WTC11 (cell line): Measurements from ENCODE around the gene EDIL3. TPM values are rescaled to one million over a fixed set of nuclear protein-coding genes. Genes with fewer than 3 reads are reported as not detected.

Experiments used
- ATAC-seq: fragments of 200-7000 bp; cut with Tn5 transposase; 2 replicates; pipeline ENCODE4 v1.10.0; 2021; ENCODE audit warnings: mild to moderate bottlenecking, moderate library complexity
- CTCF ChIA-PET: fragments of 300-600 bp; sonication (Branson Sonifier 250); formaldehyde crosslinking; loops from one replicate; lab custom pipeline; 2021; ENCODE audit warnings: antibody characterized with exemption; lab: Charles Lee
- POLR2A ChIA-PET: fragments of 350-600 bp; sonication (Branson Sonifier 250); formaldehyde crosslinking; loops from one replicate; lab custom pipeline; 2021; ENCODE audit warnings: antibody characterized with exemption; lab: Charles Lee
- DNase-seq: peaks from one replicate; pipeline ENCODE4 v3.0.0; 2021; ENCODE audit warnings: low spot score
- H3K27ac Mint-ChIP-seq: 2 replicates; pipeline ENCODE4 v1.8.0; 2021; ENCODE audit warnings: mixed read lengths
- H3K27me3 Mint-ChIP-seq: 2 replicates; pipeline ENCODE4 v1.8.0; 2021; ENCODE audit warnings: low read depth, mild to moderate bottlenecking, moderate library complexity, mixed read lengths
- H3K36me3 Mint-ChIP-seq: 2 replicates; pipeline ENCODE4 v1.8.0; 2021; ENCODE audit warnings: mixed read lengths
- H3K4me1 Mint-ChIP-seq: 2 replicates; pipeline ENCODE4 v1.8.0; 2022; ENCODE audit warnings: mixed read lengths
- H3K4me3 Mint-ChIP-seq: 2 replicates; pipeline ENCODE4 v1.8.0; 2021; ENCODE audit warnings: mild to moderate bottlenecking, moderate library complexity, mixed read lengths
- H3K9me3 Mint-ChIP-seq: 2 replicates; pipeline ENCODE4 v1.8.0; 2021; ENCODE audit warnings: mixed read lengths
- EMX1 ChIP-seq: fragments of 250-450 bp; sonication (Bioruptor Pico); IDR thresholded peaks from 2 replicates; pipeline ENCODE4 v1.8.0; 2021; ENCODE audit warnings: mild to moderate bottlenecking
- FOXJ3 ChIP-seq: sonication (generic); formaldehyde crosslinking; IDR thresholded peaks from 2 replicates; pipeline ENCODE4 v1.9.0; 2021; ENCODE audit warnings: missing genetic modification reagents, mild to moderate bottlenecking, borderline replicate concordance
- FOXP1 ChIP-seq: sonication (generic); formaldehyde crosslinking; IDR thresholded peaks from 2 replicates; pipeline ENCODE4 v1.8.0; 2022; ENCODE audit warnings: missing genetic modification reagents, mild to moderate bottlenecking, moderate library complexity, borderline replicate concordance
- GTF2I ChIP-seq: fragments of 250-450 bp; sonication (Bioruptor Pico); conservative IDR thresholded peaks from 2 replicates; pipeline ENCODE4 v1.4.0; 2021; ENCODE audit warnings: mild to moderate bottlenecking
- IRF2 ChIP-seq: sonication (generic); formaldehyde crosslinking; IDR thresholded peaks from 2 replicates; pipeline ENCODE4 v1.8.0; 2022; ENCODE audit warnings: low read depth, missing genetic modification reagents, borderline replicate concordance
- JAZF1 ChIP-seq: fragments of 250-450 bp; sonication (Bioruptor Pico); IDR thresholded peaks from 2 replicates; pipeline ENCODE4 v1.9.0; 2021; ENCODE audit warnings: moderate library complexity, mild to moderate bottlenecking, inconsistent platforms
- JUN ChIP-seq: sonication (generic); formaldehyde crosslinking; IDR thresholded peaks from 2 replicates; pipeline ENCODE4 v1.8.0; 2023; ENCODE audit warnings: mild to moderate bottlenecking, missing genetic modification reagents
- NR2C2 ChIP-seq: sonication (generic); formaldehyde crosslinking; IDR thresholded peaks from 2 replicates; pipeline ENCODE4 v1.8.0; 2022; ENCODE audit warnings: mild to moderate bottlenecking, missing genetic modification reagents
- PRRX2 ChIP-seq: fragments of 250-450 bp; sonication (Bioruptor Pico); IDR thresholded peaks from 2 replicates; pipeline ENCODE4 v1.8.0; 2021; ENCODE audit warnings: mild to moderate bottlenecking
- RORB ChIP-seq: fragments of 250-450 bp; sonication (Bioruptor Pico); IDR thresholded peaks from 2 replicates; pipeline ENCODE4 v1.9.0; 2021; ENCODE audit warnings: mild to moderate bottlenecking
- SOX15 ChIP-seq: fragments of 250-450 bp; sonication (Bioruptor Pico); IDR thresholded peaks from 2 replicates; pipeline ENCODE4 v1.9.0; 2021; ENCODE audit warnings: mild to moderate bottlenecking
- ZNF121 ChIP-seq: sonication (generic); formaldehyde crosslinking; IDR thresholded peaks from 2 replicates; pipeline ENCODE4 v1.8.0; 2023; ENCODE audit warnings: missing genetic modification reagents
- ZNF219 ChIP-seq: sonication (generic); formaldehyde crosslinking; IDR thresholded peaks from 2 replicates; pipeline ENCODE4 v1.8.0; 2023; ENCODE audit warnings: missing genetic modification reagents, mild to moderate bottlenecking, borderline replicate concordance
- ZNF423 ChIP-seq: fragments of 250-450 bp; sonication (Bioruptor Pico); IDR thresholded peaks from 2 replicates; pipeline ENCODE4 v2.1.2; 2022; ENCODE audit warnings: mild to moderate bottlenecking, moderate library complexity
- total RNA-seq: library from RNA; stranded (reverse); gene quantifications from 3 replicates; pipeline ENCODE4 v1.2.3, GENCODE V29; 2021
- TF ChIP-seq, protein P1 (sequence below): sonication (generic); formaldehyde crosslinking; IDR thresholded peaks from 2 replicates; pipeline ENCODE4 v1.8.1; 2023; ENCODE audit warnings: mild to moderate bottlenecking, missing genetic modification reagents
- TF ChIP-seq, protein P2 (sequence below): fragments of 250-450 bp; sonication (Bioruptor Pico); IDR thresholded peaks from 2 replicates; pipeline ENCODE4 v1.9.0; 2021; ENCODE audit warnings: mild to moderate bottlenecking
- TF ChIP-seq, protein P3 (sequence below): sonication (generic); formaldehyde crosslinking; IDR thresholded peaks from 2 replicates; pipeline ENCODE4 v1.8.0; 2022; ENCODE audit warnings: mild to moderate bottlenecking, missing genetic modification reagents
- TF ChIP-seq, protein P4 (sequence below): sonication (generic); formaldehyde crosslinking; IDR thresholded peaks from 2 replicates; pipeline ENCODE4 v1.8.1; 2023; ENCODE audit warnings: mild to moderate bottlenecking, moderate library complexity, missing genetic modification reagents
- TF ChIP-seq, protein P5 (sequence below): sonication (generic); formaldehyde crosslinking; IDR thresholded peaks from 2 replicates; pipeline ENCODE4 v1.8.0; 2023; ENCODE audit warnings: mild to moderate bottlenecking, missing genetic modification reagents
- TF ChIP-seq, protein P6 (sequence below): sonication (generic); formaldehyde crosslinking; IDR thresholded peaks from 2 replicates; pipeline ENCODE4 v1.8.1; 2023; ENCODE audit warnings: mild to moderate bottlenecking, missing genetic modification reagents
- TF ChIP-seq, protein P7 (sequence below): sonication (generic); formaldehyde crosslinking; IDR thresholded peaks from 2 replicates; pipeline ENCODE4 v1.8.0; 2023; ENCODE audit warnings: missing genetic modification reagents

EDIL3 gene
- total RNA-seq, 1 experiment from 2014 or later, result 48.3 TPM

DNA sequence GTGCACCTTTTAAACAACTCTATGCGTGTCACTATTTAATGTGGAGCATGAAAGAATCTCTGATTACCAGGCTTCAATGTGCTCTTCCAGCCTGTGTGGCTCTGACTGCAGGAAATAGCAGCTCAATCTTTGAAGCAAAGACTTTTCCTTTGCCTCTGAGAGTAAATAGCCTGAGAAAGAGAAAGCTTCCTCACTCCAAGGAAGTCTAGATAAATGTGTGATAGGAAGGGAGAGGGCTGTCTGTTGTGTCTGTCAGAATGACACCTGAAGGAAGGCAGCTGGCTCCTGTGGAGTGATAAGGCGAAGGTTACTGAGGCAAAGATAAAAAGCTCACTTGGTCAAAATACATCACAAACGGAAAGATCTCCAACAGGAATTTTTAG is 458.7 kb downstream of the EDIL3 start:
- H3K4me3 Mint-ChIP-seq, result no peak overlapping the region
- H3K4me1 Mint-ChIP-seq, result peaks cover 19% of the 10 kb centered on the region
- H3K9me3 Mint-ChIP-seq, result peaks cover 7% of the 10 kb centered on the region
- no peaks in the 10 kb centered on the region for H3K36me3 Mint-ChIP-seq
- ATAC-seq (no peak; the same call in 1 of the 2 replicates), DNase-seq (no peak)
- POLR2A ChIA-PET, result interaction anchor here (0.7 kb wide), 1 partner anchor 452 kb away, joined by 4 read pairs; no protein-coding TSS in a partner anchor
- no peaks in the 10 kb centered on the region for H3K27me3 Mint-ChIP-seq
- H3K27ac Mint-ChIP-seq, result peak overlapping the region; percentile 56; the same call in 1 of the 2 replicates
- CTCF ChIA-PET, result interaction anchor here (2.0 to 2.3 kb wide), 2 partner anchors 11 to 204 kb away, joined by 9 to 16 read pairs; partner anchors contain the start of gene HAPLN1
- TF ChIP-seq, protein P1, sequence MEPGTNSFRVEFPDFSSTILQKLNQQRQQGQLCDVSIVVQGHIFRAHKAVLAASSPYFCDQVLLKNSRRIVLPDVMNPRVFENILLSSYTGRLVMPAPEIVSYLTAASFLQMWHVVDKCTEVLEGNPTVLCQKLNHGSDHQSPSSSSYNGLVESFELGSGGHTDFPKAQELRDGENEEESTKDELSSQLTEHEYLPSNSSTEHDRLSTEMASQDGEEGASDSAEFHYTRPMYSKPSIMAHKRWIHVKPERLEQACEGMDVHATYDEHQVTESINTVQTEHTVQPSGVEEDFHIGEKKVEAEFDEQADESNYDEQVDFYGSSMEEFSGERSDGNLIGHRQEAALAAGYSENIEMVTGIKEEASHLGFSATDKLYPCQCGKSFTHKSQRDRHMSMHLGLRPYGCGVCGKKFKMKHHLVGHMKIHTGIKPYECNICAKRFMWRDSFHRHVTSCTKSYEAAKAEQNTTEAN (CRISPR knock-in tag), result no peak
- TF ChIP-seq, protein P2, sequence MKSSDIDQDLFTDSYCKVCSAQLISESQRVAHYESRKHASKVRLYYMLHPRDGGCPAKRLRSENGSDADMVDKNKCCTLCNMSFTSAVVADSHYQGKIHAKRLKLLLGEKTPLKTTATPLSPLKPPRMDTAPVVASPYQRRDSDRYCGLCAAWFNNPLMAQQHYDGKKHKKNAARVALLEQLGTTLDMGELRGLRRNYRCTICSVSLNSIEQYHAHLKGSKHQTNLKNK, result no peak
- TF ChIP-seq EMX1 (no peak), ZNF219 (no peak), RORB (no peak), JUN (CRISPR knock-in tag) (no peak), FOXJ3 (no peak), ZNF121 (CRISPR knock-in tag) (no peak), IRF2 (no peak), FOXP1 (no peak), SOX15 (no peak), GTF2I (CRISPR knock-in tag) (no peak), NR2C2 (no peak)
- TF ChIP-seq, protein P3, sequence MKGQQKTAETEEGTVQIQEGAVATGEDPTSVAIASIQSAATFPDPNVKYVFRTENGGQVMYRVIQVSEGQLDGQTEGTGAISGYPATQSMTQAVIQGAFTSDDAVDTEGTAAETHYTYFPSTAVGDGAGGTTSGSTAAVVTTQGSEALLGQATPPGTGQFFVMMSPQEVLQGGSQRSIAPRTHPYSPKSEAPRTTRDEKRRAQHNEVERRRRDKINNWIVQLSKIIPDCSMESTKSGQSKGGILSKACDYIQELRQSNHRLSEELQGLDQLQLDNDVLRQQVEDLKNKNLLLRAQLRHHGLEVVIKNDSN (CRISPR knock-in tag), result no peak
- TF ChIP-seq, protein P4, sequence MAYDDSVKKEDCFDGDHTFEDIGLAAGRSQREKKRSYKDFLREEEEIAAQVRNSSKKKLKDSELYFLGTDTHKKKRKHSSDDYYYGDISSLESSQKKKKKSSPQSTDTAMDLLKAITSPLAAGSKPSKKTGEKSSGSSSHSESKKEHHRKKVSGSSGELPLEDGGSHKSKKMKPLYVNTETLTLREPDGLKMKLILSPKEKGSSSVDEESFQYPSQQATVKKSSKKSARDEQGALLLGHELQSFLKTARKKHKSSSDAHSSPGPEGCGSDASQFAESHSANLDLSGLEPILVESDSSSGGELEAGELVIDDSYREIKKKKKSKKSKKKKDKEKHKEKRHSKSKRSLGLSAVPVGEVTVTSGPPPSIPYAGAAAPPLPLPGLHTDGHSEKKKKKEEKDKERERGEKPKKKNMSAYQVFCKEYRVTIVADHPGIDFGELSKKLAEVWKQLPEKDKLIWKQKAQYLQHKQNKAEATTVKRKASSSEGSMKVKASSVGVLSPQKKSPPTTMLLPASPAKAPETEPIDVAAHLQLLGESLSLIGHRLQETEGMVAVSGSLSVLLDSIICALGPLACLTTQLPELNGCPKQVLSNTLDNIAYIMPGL (CRISPR knock-in tag), result no peak
- TF ChIP-seq, protein P5, sequence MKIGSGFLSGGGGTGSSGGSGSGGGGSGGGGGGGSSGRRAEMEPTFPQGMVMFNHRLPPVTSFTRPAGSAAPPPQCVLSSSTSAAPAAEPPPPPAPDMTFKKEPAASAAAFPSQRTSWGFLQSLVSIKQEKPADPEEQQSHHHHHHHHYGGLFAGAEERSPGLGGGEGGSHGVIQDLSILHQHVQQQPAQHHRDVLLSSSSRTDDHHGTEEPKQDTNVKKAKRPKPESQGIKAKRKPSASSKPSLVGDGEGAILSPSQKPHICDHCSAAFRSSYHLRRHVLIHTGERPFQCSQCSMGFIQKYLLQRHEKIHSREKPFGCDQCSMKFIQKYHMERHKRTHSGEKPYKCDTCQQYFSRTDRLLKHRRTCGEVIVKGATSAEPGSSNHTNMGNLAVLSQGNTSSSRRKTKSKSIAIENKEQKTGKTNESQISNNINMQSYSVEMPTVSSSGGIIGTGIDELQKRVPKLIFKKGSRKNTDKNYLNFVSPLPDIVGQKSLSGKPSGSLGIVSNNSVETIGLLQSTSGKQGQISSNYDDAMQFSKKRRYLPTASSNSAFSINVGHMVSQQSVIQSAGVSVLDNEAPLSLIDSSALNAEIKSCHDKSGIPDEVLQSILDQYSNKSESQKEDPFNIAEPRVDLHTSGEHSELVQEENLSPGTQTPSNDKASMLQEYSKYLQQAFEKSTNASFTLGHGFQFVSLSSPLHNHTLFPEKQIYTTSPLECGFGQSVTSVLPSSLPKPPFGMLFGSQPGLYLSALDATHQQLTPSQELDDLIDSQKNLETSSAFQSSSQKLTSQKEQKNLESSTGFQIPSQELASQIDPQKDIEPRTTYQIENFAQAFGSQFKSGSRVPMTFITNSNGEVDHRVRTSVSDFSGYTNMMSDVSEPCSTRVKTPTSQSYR, result no peak
- TF ChIP-seq, protein P6, sequence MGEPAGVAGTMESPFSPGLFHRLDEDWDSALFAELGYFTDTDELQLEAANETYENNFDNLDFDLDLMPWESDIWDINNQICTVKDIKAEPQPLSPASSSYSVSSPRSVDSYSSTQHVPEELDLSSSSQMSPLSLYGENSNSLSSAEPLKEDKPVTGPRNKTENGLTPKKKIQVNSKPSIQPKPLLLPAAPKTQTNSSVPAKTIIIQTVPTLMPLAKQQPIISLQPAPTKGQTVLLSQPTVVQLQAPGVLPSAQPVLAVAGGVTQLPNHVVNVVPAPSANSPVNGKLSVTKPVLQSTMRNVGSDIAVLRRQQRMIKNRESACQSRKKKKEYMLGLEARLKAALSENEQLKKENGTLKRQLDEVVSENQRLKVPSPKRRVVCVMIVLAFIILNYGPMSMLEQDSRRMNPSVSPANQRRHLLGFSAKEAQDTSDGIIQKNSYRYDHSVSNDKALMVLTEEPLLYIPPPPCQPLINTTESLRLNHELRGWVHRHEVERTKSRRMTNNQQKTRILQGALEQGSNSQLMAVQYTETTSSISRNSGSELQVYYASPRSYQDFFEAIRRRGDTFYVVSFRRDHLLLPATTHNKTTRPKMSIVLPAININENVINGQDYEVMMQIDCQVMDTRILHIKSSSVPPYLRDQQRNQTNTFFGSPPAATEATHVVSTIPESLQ (CRISPR knock-in tag), result no peak

DNA sequence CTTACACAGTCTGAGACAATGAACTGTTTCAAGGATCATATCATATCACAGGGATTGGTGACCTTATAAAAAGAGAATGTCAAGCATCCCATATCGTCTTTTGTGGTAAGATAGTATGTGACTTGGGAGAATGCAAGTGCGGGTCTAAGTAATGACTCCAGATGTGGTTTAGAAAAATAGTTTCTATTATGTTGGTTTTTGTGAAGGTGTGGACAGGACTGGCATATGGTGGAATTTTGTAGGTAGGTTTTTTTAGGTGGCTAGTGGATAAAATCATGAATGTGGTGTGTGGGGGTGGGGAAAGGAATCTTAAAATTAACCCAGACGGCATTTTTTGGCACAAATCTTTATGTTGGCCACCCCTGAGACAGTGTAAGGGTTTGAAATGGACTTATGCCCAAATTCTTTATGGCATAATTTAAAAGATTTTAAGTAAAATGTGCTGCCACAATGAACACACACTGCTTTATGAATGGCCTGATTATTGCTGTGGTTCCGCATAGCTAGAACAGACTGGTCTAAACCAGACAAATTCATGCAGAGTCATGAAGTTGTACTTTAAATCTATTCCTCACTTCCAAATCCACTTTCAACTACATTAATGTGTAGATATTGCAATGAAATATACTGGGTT is 459.2 kb downstream of the EDIL3 start:
- H3K27me3 Mint-ChIP-seq, result no peaks in the 10 kb centered on the region
- H3K9me3 Mint-ChIP-seq, result peaks cover 7% of the 10 kb centered on the region
- CTCF ChIA-PET, result interaction anchor here (2.0 to 2.3 kb wide), 2 partner anchors 11 to 204 kb away, joined by 9 to 16 read pairs; partner anchors contain the start of gene HAPLN1
- POLR2A ChIA-PET, result interaction anchor here (0.7 kb wide), 1 partner anchor 452 kb away, joined by 4 read pairs; no protein-coding TSS in a partner anchor
- H3K4me3 Mint-ChIP-seq, result no peak overlapping the region
- no peak for DNase-seq
- peaks cover 19% of the 10 kb centered on the region for H3K4me1 Mint-ChIP-seq
- H3K36me3 Mint-ChIP-seq, result no peaks in the 10 kb centered on the region
- H3K27ac Mint-ChIP-seq, result no peak overlapping the region
- ATAC-seq, result no peak
- TF ChIP-seq, protein P7, sequence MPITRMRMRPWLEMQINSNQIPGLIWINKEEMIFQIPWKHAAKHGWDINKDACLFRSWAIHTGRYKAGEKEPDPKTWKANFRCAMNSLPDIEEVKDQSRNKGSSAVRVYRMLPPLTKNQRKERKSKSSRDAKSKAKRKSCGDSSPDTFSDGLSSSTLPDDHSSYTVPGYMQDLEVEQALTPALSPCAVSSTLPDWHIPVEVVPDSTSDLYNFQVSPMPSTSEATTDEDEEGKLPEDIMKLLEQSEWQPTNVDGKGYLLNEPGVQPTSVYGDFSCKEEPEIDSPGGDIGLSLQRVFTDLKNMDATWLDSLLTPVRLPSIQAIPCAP (CRISPR knock-in tag), result no peak
- no peak for TF ChIP-seq PRRX2 (CRISPR knock-in tag)
- TF ChIP-seq, protein P1 (CRISPR knock-in tag), result no peak
- TF ChIP-seq, protein P6 (CRISPR knock-in tag), result no peak
- no peak for TF ChIP-seq ZNF219
- TF ChIP-seq JAZF1 (CRISPR knock-in tag), result no peak
- TF ChIP-seq ZNF423 (CRISPR knock-in tag), result no peak
- TF ChIP-seq, protein P3 (CRISPR knock-in tag), result no peak
